Upper lobe of right lung (tissue), 1 donor: ENCODE data around the gene DUSP7. TPM values are rescaled to one million over a fixed set of nuclear protein-coding genes. Genes with fewer than 3 reads are reported as not detected.

Source experiments
- ATAC-seq: fragments of 200-7000 bp; cut with Tn5 transposase; one replicate; pipeline ENCODE4 v1.9.1; 2020; ENCODE audit warnings: mild to moderate bottlenecking, moderate library complexity
- DNase-seq: peaks from one replicate; pipeline ENCODE4 v3.0.0-alpha.2; 2020
- H3K27ac ChIP-seq: fragments of 200-600 bp; one replicate; pipeline ENCODE4 v1.8.0; 2022
- H3K27me3 ChIP-seq: fragments of 200-600 bp; one replicate; pipeline ENCODE4 v1.8.0; 2022; ENCODE audit warnings: mild to moderate bottlenecking
- H3K36me3 ChIP-seq: fragments of 200-600 bp; one replicate; pipeline ENCODE4 v1.8.0; 2022
- H3K4me1 ChIP-seq: fragments of 200-600 bp; one replicate; pipeline ENCODE4 v1.8.0; 2022
- H3K4me3 ChIP-seq: fragments of 200-600 bp; one replicate; pipeline ENCODE4 v1.8.0; 2022; ENCODE audit warnings: mild to moderate bottlenecking
- H3K9me3 ChIP-seq: fragments of 200-600 bp; one replicate; pipeline ENCODE4 v1.8.0; 2022
- CTCF ChIP-seq: fragments of 200-600 bp; IDR thresholded peaks from one replicate; pipeline ENCODE4 v1.8.0; 2022; ENCODE audit warnings: antibody characterized with exemption
- intact Hi-C: fragments of 100-400 bp; cut with DNase I; formaldehyde crosslinking; loops from one replicate; pipeline ENCODE4 v1.11.0; 2022
- total RNA-seq: library from RNA; stranded (reverse); fragmentation: NEBNext Ultra II Directional; extraction: Animal tissue kit (Norgen Biotek cat#: 25700); gene quantifications from one replicate; pipeline ENCODE4 v1.2.1, GENCODE V29; 2021
- donor health status: DM: no; HTN: yes; CAD: no; lungs with severe emphysema.

The DUSP7 gene
- total RNA-seq, 1 donor from 2014 or later: 40.7 TPM

DNA sequence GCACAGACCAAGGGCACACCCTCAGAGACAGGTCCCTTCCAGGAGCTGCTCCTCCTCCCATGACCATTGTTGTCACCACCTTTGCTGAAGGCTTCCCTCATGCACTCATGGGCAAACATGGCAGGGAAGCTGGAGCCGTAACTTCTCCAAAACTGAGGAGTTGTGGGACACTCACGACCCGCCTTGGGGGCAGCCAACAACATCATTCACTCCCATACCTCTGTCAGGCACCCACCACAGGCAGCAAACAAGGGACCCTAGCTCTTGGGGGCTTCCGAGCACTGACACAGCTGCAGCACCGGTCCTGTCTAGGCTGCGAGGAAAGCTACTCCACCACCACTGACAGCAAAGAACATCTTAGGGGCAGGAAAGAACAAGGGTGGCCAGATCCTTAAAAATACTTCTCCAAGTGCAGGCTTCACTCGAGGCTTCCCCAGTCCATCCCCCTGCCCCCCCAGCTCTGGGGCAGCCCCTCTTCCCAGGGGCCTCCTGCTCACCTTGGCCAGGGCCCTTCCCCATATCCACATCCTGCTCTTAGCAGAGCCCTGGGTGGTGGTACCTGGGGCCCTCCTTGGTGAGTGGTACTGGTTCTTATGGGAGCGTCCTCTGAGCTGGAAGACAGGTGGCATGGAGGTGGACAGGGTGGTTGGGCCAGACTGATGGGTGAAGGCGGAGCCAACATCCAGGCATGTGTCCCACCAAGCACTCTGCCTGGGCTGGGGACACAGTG lies 28.0 kb upstream of the DUSP7 start:
- DNase-seq: no peak

GRCh38 chr3:52083556-52084087 lies 27.3 kb upstream of the DUSP7 start:
- no peak for TF ChIP-seq CTCF
- intact Hi-C loops: no loop called here
- Histone ChIP-seq H3K9me3 (no peaks in the 10 kb centered on the region), H3K4me1 (peaks cover 18% of the 10 kb centered on the region), H3K27ac (no peak overlapping the region), H3K36me3 (no peaks in the 10 kb centered on the region), H3K27me3 (no peaks in the 10 kb centered on the region), H3K4me3 (no peak overlapping the region)
- ATAC-seq (peak; percentile 32), DNase-seq (no peak)

More for the DNA sequence above, 28.0 kb upstream of the DUSP7 start:
- Histone ChIP-seq H3K4me1 (peaks cover 24% of the 10 kb centered on the region), H3K4me3 (no peak overlapping the region), H3K9me3 (no peaks in the 10 kb centered on the region), H3K27ac (no peak overlapping the region), H3K27me3 (no peaks in the 10 kb centered on the region), H3K36me3 (no peaks in the 10 kb centered on the region)
- ATAC-seq: no peak
- intact Hi-C loops: no loop called here
- no peak for TF ChIP-seq CTCF

DNA sequence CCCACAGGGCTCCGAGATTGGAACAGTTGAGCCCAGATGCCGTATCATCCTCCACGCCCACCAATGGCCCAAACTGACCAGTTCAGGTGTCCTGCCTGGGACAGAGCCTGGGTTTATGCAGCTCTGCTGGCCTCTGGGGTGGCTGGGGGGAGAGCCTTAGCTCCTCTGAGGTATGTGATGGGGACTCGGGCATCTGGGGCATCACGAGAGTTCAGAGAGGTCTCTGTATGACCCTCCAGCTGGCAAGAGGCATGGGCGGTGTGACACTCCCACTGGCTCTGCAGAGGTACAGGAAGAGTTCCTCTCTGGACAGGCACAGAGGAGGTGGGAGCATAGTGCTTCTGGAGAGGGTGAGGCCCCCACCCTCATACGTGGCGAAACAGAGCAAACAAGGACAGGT lies 26.6 kb upstream of the DUSP7 start:
- Histone ChIP-seq H3K4me1 (peaks cover 14% of the 10 kb centered on the region), H3K4me3 (no peak overlapping the region), H3K27ac (no peak overlapping the region), H3K27me3 (no peaks in the 10 kb centered on the region), H3K36me3 (no peaks in the 10 kb centered on the region), H3K9me3 (no peaks in the 10 kb centered on the region)
- no peak for TF ChIP-seq CTCF
- ATAC-seq (no peak), DNase-seq (no peak)
- intact Hi-C loops: no loop called here

DNA sequence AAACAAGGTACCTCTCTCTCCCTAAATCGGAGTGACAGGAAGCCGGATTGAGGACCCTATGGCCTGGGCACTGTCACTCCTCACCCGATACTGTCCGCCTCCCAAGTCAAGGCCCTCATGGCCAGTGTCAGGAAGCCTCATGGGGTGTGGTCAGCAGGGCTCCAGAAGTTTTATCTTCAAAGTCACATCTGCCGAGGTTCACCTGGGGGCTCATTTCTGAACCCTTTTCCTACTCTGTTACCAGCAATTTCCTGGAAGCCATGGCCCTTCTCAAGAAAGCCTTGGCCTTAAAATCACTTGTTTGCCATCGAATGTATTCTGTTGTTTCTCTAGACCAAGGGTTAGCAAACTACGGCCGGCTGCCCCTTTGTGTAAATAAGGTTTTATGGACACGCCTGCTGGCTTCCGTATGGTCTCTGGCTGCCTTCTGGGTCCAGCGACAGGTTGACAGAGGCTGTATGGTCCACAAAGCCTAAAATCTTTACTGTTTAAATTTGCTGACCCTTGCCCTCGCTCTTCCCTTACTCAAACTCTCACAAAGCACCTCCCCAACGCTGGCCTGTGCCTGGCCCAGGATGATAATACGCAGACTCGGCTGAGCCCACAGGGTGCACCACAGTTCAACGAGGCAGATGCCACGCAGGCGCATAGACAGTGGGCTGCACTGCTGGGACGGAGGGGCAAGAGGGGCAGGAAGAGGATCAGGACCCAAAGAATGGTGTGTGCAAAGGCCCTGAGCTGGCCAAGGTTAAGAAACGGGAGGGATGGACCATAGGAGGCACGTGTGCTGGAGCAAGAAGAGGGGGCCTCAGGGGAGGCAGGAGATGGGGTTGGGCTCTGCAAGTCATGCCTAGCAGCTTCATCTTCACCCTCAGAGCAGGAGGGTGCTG lies 24.7 kb upstream of the DUSP7 start:
- no peaks in the 10 kb centered on the region for H3K27me3 ChIP-seq
- H3K4me1 ChIP-seq: peaks cover 12% of the 10 kb centered on the region
- no peak for TF ChIP-seq CTCF
- DNase-seq (no peak), ATAC-seq (no peak)
- H3K9me3 ChIP-seq: no peaks in the 10 kb centered on the region
- intact Hi-C loops: no loop called here
- H3K4me3 ChIP-seq: no peak overlapping the region
- H3K27ac ChIP-seq: no peak overlapping the region
- H3K36me3 ChIP-seq: no peaks in the 10 kb centered on the region

GRCh38 chr3:52079958-52080357 lies 23.6 kb upstream of the DUSP7 start:
- no peaks in the 10 kb centered on the region for H3K9me3 ChIP-seq
- peaks cover 12% of the 10 kb centered on the region for H3K4me1 ChIP-seq
- no peak for TF ChIP-seq CTCF
- DNase-seq (no peak), ATAC-seq (no peak)
- H3K27ac ChIP-seq: no peak overlapping the region
- H3K27me3 ChIP-seq: no peaks in the 10 kb centered on the region
- intact Hi-C loops: no loop called here
- H3K4me3 ChIP-seq: no peak overlapping the region
- H3K36me3 ChIP-seq: no peaks in the 10 kb centered on the region
